Esophagus muscularis mucosa (tissue), 4 donors: ENCODE results near the gene CNOT10.
"Not testable (repeated sequence)": the region's sequence is repeated elsewhere in the genome, so short reads cannot be mapped to it uniquely, and the experiment has no call there.

ENCODE experiments used
- CTCF ChIP-seq, 3 experiments: fragments of 200-600 bp in 2 of 3; fragments of 450-650 bp in 1 of 3; sonication (generic) in 2 of 3; IDR thresholded peaks; one replicate each; pipeline ENCODE4 v1.5.1; 2017 to 2019; ENCODE audit warnings: antibody characterized with exemption in 3 of 3, mild to moderate bottlenecking in 2 of 3, moderate library complexity in 1 of 3
- EP300 ChIP-seq: sonication (generic); formaldehyde crosslinking; IDR thresholded peaks from one replicate; pipeline ENCODE4 v1.6.1; 2017; ENCODE audit warnings: antibody characterized with exemption
- POLR2A ChIP-seq: fragments of 450-650 bp; IDR thresholded peaks from one replicate; pipeline ENCODE4 v1.6.1; 2017; ENCODE audit warnings: antibody characterized with exemption, moderate library complexity, mild to moderate bottlenecking, low read depth
- POLR2AphosphoS5 ChIP-seq, 2 donors: sonication (generic); formaldehyde crosslinking; IDR thresholded peaks; one replicate each; pipeline ENCODE4 v1.6.1; 2017; ENCODE audit warnings: antibody characterized with exemption in 2 of 2

- TF ChIP-seq CTCF (IDR thresholded peaks at IDR 0.05) = peak; percentile 48 to 54 (median 50)
- TF ChIP-seq POLR2AphosphoS5 (IDR thresholded peaks at IDR 0.05); POLR2A; EP300: not testable (repeated sequence)
These were observed 20.3 kb upstream of the CNOT10 start for GRCh38 chr3:32664630-32665075.
